Type B pancreatic cell (in vitro differentiated cells): ENCODE data around the gene CLRN3. TPM values are rescaled to one million over a fixed set of nuclear protein-coding genes. Genes with fewer than 3 reads are reported as not detected.
A peak's percentile ranks its signal among the peaks of the same experiment; 100 is the strongest.

Experiments used
- DNase-seq: peaks from one replicate; pipeline ENCODE4 v3.0.0; 2021; ENCODE audit warnings: mixed read lengths; ENCODE audit not compliant: unreplicated experiment; ENCODE audit errors: extremely low spot score
- H3K27ac Mint-ChIP-seq: 2 replicates; pipeline ENCODE4 v1.8.0; 2021; ENCODE audit warnings: mild to moderate bottlenecking, mixed read lengths
- H3K27me3 Mint-ChIP-seq: 2 replicates; pipeline ENCODE4 v1.8.0; 2021; ENCODE audit warnings: mixed read lengths
- H3K36me3 Mint-ChIP-seq: 2 replicates; pipeline ENCODE4 v1.8.0; 2021; ENCODE audit warnings: mixed read lengths
- H3K4me1 Mint-ChIP-seq: one replicate; pipeline ENCODE4 v1.8.0; 2021; ENCODE audit warnings: mixed read lengths; ENCODE audit not compliant: unreplicated experiment
- H3K4me3 Mint-ChIP-seq: 2 replicates; pipeline ENCODE4 v1.8.0; 2021; ENCODE audit warnings: mild to moderate bottlenecking, mixed read lengths
- H3K9me3 Mint-ChIP-seq: 2 replicates; pipeline ENCODE4 v1.8.0; 2021; ENCODE audit warnings: mixed read lengths
- CTCF ChIP-seq: fragments of 200-600 bp; sonication (generic); conservative IDR thresholded peaks from 2 replicates; pipeline ENCODE4 v1.5.0; 2021; ENCODE audit warnings: antibody characterized with exemption, mild to moderate bottlenecking
- total RNA-seq: library from RNA; stranded (reverse); gene quantifications from 2 replicates; pipeline ENCODE4 v1.2.1, GENCODE V29; 2021; ENCODE audit warnings: low replicate concordance

Gene CLRN3
- total RNA-seq, 1 donor from 2014 or later, result 2.2 TPM

DNA sequence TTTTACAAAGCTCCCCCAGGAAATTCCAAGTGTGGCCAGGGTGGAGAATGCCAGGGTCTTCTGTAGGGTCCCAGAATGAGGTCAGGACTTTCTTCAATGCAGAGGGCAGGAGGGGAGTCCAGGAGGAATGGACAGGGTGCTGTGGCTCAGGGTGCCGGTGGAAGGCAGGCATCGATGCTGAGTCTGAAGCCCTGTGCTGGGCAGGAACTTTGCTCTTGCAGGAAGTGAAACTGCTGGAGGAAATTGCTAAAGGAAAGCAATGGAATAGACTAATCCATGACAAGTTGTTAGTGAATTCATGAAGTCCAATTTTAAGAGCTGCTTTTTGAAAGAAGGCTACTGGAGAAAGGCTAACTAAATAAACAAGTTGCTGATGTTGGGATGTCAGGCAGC, 29.0 kb upstream of the CLRN3 start:
- peaks cover 16% of the 10 kb centered on the region for H3K4me1 Mint-ChIP-seq
- no peak for TF ChIP-seq CTCF
- DNase-seq, result no peak
- no peak overlapping the region for H3K27ac Mint-ChIP-seq
- H3K27me3 Mint-ChIP-seq, result peaks cover 9% of the 10 kb centered on the region
- H3K4me3 Mint-ChIP-seq, result no peak overlapping the region
- H3K9me3 Mint-ChIP-seq, result no peaks in the 10 kb centered on the region
- H3K36me3 Mint-ChIP-seq, result no peaks in the 10 kb centered on the region

DNA sequence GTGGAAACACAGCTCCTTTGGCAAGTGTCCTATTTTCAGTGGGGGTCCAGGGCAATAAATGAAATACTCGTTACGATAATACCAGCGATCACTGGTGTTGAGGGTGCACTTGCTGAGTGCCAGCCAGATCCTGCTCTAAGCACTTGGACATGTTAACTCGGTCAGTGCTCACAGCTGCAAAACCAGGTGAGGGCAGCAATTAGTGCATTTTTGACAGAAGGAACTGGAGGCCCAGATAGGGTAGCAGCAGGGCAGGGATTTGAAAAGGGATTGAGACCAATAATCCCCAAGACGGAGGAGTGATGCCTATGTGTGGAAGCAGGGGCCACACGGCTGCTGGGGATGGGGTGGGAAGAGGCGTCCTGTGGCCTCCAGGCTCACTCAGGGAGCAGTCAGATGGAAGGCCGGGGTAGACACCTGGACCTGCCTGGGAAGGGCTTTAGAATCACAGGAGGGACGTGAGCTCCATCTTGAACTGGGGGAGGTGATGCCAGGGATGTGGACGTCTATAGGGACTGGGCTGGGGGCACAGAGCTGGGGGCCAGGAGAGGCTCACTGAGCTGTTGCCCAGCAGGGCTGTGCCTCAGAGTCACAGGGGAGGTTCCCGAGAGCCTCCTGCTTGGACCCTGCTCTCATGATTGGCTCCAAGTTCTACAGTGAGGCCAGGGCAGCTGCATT, 28.5 kb upstream of the CLRN3 start:
- H3K36me3 Mint-ChIP-seq, result no peaks in the 10 kb centered on the region

GRCh38 chr10:127920306-127921074, 27.7 kb upstream of the CLRN3 start:
- TF ChIP-seq CTCF, result no peak
- H3K4me3 Mint-ChIP-seq, result no peak overlapping the region
- H3K27ac Mint-ChIP-seq, result no peak overlapping the region
- no peaks in the 10 kb centered on the region for H3K36me3 Mint-ChIP-seq
- peaks cover 8% of the 10 kb centered on the region for H3K4me1 Mint-ChIP-seq
- H3K9me3 Mint-ChIP-seq, result no peaks in the 10 kb centered on the region
- H3K27me3 Mint-ChIP-seq, result peaks cover 5% of the 10 kb centered on the region
- peak; percentile 51 for DNase-seq

More for the DNA sequence above, 28.5 kb upstream of the CLRN3 start:
- H3K9me3 Mint-ChIP-seq, result no peaks in the 10 kb centered on the region
- peaks cover 12% of the 10 kb centered on the region for H3K4me1 Mint-ChIP-seq
- DNase-seq, result peak; percentile 51
- no peak for TF ChIP-seq CTCF
- no peak overlapping the region for H3K4me3 Mint-ChIP-seq
- H3K27ac Mint-ChIP-seq, result no peak overlapping the region
- H3K27me3 Mint-ChIP-seq, result peaks cover 6% of the 10 kb centered on the region

DNA sequence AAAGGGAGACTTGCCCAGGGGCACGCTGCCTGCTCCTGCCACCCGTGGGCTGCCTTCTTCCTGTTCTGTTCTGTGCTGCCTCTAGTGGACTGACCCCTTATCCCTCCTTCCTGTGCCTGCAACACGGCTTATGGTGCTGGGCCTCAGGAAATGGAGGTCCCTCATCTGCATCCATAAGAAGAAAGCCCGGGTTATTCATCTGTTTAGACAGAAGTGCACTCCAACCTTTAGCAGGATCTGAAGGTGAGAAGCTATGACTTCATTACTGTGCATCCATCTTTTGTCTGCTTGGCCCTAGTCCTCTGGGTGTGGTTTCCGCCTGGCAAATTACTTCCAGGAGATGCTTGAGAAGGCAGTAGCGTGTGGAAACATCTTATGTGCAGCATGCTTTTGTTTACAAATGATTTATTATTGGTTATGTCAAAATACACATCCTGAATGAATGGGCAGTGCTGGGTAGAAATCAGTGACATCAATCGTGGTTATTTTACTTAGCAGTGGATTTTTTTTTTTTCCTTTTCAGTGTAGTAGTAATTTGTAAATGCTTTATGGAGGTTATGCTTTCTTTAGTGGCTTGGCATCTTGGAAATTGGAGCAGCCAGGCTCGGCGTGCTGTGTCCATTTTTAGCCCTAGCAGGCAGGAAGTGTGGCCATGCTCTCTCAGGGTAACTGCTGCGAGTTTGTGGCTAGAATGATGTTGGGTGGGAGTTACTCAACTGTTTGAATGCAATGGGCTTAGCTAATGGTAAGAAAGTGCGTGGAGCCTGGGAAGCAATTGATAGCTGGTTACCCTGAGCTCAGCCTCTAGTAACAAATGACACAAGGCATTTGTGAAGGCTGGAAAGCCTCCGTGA, 26.9 kb upstream of the CLRN3 start:
- H3K4me3 Mint-ChIP-seq, result no peak overlapping the region
- H3K9me3 Mint-ChIP-seq, result no peaks in the 10 kb centered on the region
- H3K36me3 Mint-ChIP-seq, result no peaks in the 10 kb centered on the region
- H3K27me3 Mint-ChIP-seq, result peaks cover 5% of the 10 kb centered on the region
- H3K27ac Mint-ChIP-seq, result no peak overlapping the region
- peaks cover 8% of the 10 kb centered on the region for H3K4me1 Mint-ChIP-seq
- DNase-seq, result no peak
- peak; percentile 54 for TF ChIP-seq CTCF

- Mint-ChIP-seq H3K4me3 (no peak overlapping the region), H3K27ac (no peak overlapping the region), H3K36me3 (no peaks in the 10 kb centered on the region), H3K27me3 (peaks cover 5% of the 10 kb centered on the region), H3K4me1 (peaks cover 8% of the 10 kb centered on the region), H3K9me3 (no peaks in the 10 kb centered on the region)
- peak; percentile 44 for DNase-seq
- TF ChIP-seq CTCF, result no peak
Measured at GRCh38 chr10:127918572-127918971, 25.8 kb upstream of the CLRN3 start.
